Measurements from ENCODE around the gene MSANTD2. TPM values are rescaled to one million over a fixed set of nuclear protein-coding genes. Genes with fewer than 3 reads are reported as not detected.

Gene MSANTD2
- total and polyA plus RNA-seq, 9 of the 15 experiments (the other 6 are each of a cell fraction or from before 2014, with no cell fraction given) = 1.3 to 9.9 (median 5.3) TPM

DNA sequence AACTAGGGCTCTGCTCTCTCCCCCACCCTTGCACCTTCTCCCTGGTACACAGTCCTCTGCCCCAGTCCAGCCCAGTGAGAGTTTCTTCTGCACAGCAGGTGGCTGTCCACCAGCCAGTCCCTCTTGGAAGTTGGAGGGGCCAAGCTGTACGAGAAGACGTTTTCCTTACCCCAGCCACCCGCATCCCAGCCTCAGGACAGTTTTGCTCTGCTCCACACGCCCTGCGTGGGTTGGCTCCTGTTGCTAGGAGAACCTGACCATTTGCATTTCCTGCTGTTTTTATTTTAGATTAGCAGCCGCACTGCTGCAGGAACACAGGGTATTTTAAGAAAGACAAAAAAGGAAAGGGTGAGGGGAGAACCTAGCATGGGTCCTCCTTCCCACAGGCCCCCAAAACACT lies 78.0 kb downstream of the MSANTD2 start:
- DNase-seq (ENCODE audit: extremely low read depth in 1 of 4, low spot score in 3 of 4) = peak in 1 of 4 experiments; percentile 2
- H3K4me2 ChIP-seq (ENCODE audit: insufficient read depth, low read length) = no peak overlapping the region
- 0 out of 2 replicates have a peak, but pooled peaks cover 3% of the 10 kb centered on the region for H4K20me1 ChIP-seq (replicated peaks; ENCODE audit: control insufficient read depth, insufficient read depth, low read length)
- FAIRE-seq = no peak
- no peak overlapping the region for H3K27ac ChIP-seq (ENCODE audit: extremely low read depth, low read depth, low read length)
- no peaks in the 10 kb centered on the region for H3K9me3 ChIP-seq (replicated peaks; ENCODE audit: control insufficient read depth, insufficient read depth, low read depth, low read length)
- H3K4me1 ChIP-seq (replicated peaks in 1 of 2; ENCODE audit: control insufficient read depth in 2 of 2, insufficient read depth in 2 of 2, low read length in 2 of 2) = peaks cover 0 to 7% of the 10 kb centered on the region in 2 experiments; a peak in 2 of 5 replicates
- ChIA-PET POLR2A (no interaction called here), CTCF (ENCODE audit: low intra/inter-chr PET ratio) (no interaction called here)
- H3K4me3 ChIP-seq = no peak overlapping the region
- in situ Hi-C loops (cut with MboI) (no loop called here), intact Hi-C loops (cut with micrococcal nuclease) (no loop called here)
- no peak overlapping the region for H3K9ac ChIP-seq (ENCODE audit: insufficient read depth in 1 of 2, low read depth in 2 of 2, low read length in 2 of 2)
- no peak for ATAC-seq
- no TSS peak for BruUV-seq (replicated peaks)
- no peaks in the 10 kb centered on the region for H3K36me3 ChIP-seq (ENCODE audit: control insufficient read depth, insufficient read depth, low read length)
- no peaks in the 10 kb centered on the region for H3K9me1 ChIP-seq (ENCODE audit: control insufficient read depth, insufficient read depth, low read length)
- 2% methylated on average over 6 of the region's 6 CpGs for WGBS (ENCODE audit: insufficient coverage, low coverage, missing lambda C conversion rate)
- TF ChIP-seq SP2 (IDR thresholded peaks at IDR 0.05; ENCODE audit: extremely low read depth, low read depth, low read length, poor library complexity, severe bottlenecking) (no peak), ZFX (CRISPR knock-in tag; IDR thresholded peaks at IDR 0.05) (no peak), ZNF134 (CRISPR knock-in tag; conservative IDR thresholded peaks at IDR 0.05) (no peak), CBX8 (IDR thresholded peaks at IDR 0.05; ENCODE audit: borderline replicate concordance, extremely low read depth, low read depth, low read length, poor library complexity, severe bottlenecking) (no peak), MCM3 (IDR thresholded peaks at IDR 0.05) (no peak), ETV5 (CRISPR knock-in tag; IDR thresholded peaks at IDR 0.05; ENCODE audit: low read depth) (no peak), RFX7 (CRISPR knock-in tag; IDR thresholded peaks at IDR 0.05) (no peak), ELF4 (CRISPR knock-in tag; IDR thresholded peaks at IDR 0.05) (no peak)
- TF ChIP-seq, protein P1, sequence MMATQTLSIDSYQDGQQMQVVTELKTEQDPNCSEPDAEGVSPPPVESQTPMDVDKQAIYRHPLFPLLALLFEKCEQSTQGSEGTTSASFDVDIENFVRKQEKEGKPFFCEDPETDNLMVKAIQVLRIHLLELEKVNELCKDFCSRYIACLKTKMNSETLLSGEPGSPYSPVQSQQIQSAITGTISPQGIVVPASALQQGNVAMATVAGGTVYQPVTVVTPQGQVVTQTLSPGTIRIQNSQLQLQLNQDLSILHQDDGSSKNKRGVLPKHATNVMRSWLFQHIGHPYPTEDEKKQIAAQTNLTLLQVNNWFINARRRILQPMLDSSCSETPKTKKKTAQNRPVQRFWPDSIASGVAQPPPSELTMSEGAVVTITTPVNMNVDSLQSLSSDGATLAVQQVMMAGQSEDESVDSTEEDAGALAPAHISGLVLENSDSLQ (IDR thresholded peaks at IDR 0.05) = no peak
- peaks cover 53 to 90% of the 10 kb centered on the region in 2 experiments for H3K27me3 ChIP-seq (ENCODE audit: control insufficient read depth in 2 of 2, insufficient read depth in 2 of 2, low read length in 2 of 2)
- no peak overlapping the region for H2AFZ ChIP-seq (ENCODE audit: low read depth, low read length)
- no peaks in the 10 kb centered on the region for H3K79me2 ChIP-seq (ENCODE audit: control insufficient read depth, insufficient read depth, low read length)
